CD4-positive, alpha-beta T cell (primary cell): ENCODE results near the gene HCFC1R1. TPM values are rescaled to one million over a fixed set of nuclear protein-coding genes. Genes with fewer than 3 reads are reported as not detected.
A peak's percentile ranks its signal among the peaks of the same experiment; 100 is the strongest.

ENCODE experiments used
- ATAC-seq: fragments of 200-7000 bp; cut with Tn5 transposase; one replicate; pipeline ENCODE4 v1.10.0; 2022; ENCODE audit warnings: mild to moderate bottlenecking; ENCODE audit not compliant: poor library complexity
- CTCF ChIA-PET: fragments of 350-600 bp; sonication (Branson Sonifier 250); formaldehyde crosslinking; loops from one replicate; lab custom pipeline; 2021; ENCODE audit warnings: antibody characterized with exemption, inconsistent platforms; lab: Charles Lee
- POLR2A ChIA-PET: fragments of 350-600 bp; sonication (Branson Sonifier 250); formaldehyde crosslinking; loops from one replicate; lab custom pipeline; 2021; ENCODE audit warnings: antibody characterized with exemption, inconsistent platforms; lab: Charles Lee
- DNase-seq, 14 experiments: peaks; one replicate each; pipeline ENCODE4 v3.0.0-alpha.2; 2013 to 2020; ENCODE audit warnings: mixed read lengths in 2 of 14
- H3K27ac ChIP-seq, 2 donors: one replicate each; pipeline versions ENCODE4 v1.5.1 to v1.7.0; 2013; ENCODE audit warnings: low read length in 2 of 2, low read depth in 1 of 2, mild to moderate bottlenecking in 1 of 2
- H3K27me3 ChIP-seq, 2 experiments: 1 replicate in 1 of 2; 2 replicates in 1 of 2; pipeline versions ENCODE4 v1.6.1 to v1.7.0; 2013; ENCODE audit warnings: low read length in 2 of 2, control low read depth in 1 of 2, mild to moderate bottlenecking in 1 of 2, moderate library complexity in 1 of 2; ENCODE audit not compliant: insufficient read depth in 2 of 2, control insufficient read depth in 1 of 2
- H3K36me3 ChIP-seq: one replicate; pipeline ENCODE4 v1.6.1; 2013; ENCODE audit warnings: low read length, control low read depth; ENCODE audit not compliant: insufficient read depth
- H3K4me1 ChIP-seq: one replicate; pipeline ENCODE4 v1.6.1; 2013; ENCODE audit warnings: low read length, control low read depth; ENCODE audit not compliant: insufficient read depth
- H3K4me3 ChIP-seq: one replicate; pipeline ENCODE4 v1.5.1; 2013; ENCODE audit warnings: mild to moderate bottlenecking, low read length, moderate library complexity
- H3K9me3 ChIP-seq, 2 experiments: 1 replicate in 1 of 2; 2 replicates in 1 of 2; pipeline versions ENCODE4 v1.6.1 to v1.7.0; 2013; ENCODE audit warnings: low read length in 2 of 2, mild to moderate bottlenecking in 2 of 2, control low read depth in 1 of 2, moderate library complexity in 1 of 2; ENCODE audit not compliant: control insufficient read depth in 1 of 2, insufficient read depth in 1 of 2
- H3K27ac Mint-ChIP-seq: one replicate; pipeline ENCODE4 v1.8.0; 2020; ENCODE audit warnings: mixed read lengths
- H3K27me3 Mint-ChIP-seq: one replicate; pipeline ENCODE4 v1.8.0; 2021; ENCODE audit warnings: mixed read lengths
- H3K36me3 Mint-ChIP-seq: one replicate; pipeline ENCODE4 v1.8.0; 2021; ENCODE audit warnings: low read depth, mixed read lengths
- H3K4me1 Mint-ChIP-seq: one replicate; pipeline ENCODE4 v1.8.0; 2021; ENCODE audit warnings: low read depth, mixed read lengths
- H3K4me3 Mint-ChIP-seq: one replicate; pipeline ENCODE4 v1.8.0; 2020; ENCODE audit warnings: mild to moderate bottlenecking, mixed read lengths
- H3K9me3 Mint-ChIP-seq: one replicate; pipeline ENCODE4 v1.8.0; 2020; ENCODE audit warnings: mixed read lengths
- CTCF ChIP-seq: fragments of 200-600 bp; IDR thresholded peaks from one replicate; pipeline ENCODE4 v1.8.0; 2022; ENCODE audit warnings: antibody characterized with exemption, mild to moderate bottlenecking
- intact Hi-C, 2 experiments: fragments of 100-400 bp; cut with DNase I in 1 of 2; cut with micrococcal nuclease in 1 of 2; formaldehyde crosslinking; loops; one replicate each; pipeline versions ENCODE4 v1.15.1 to v1.9.0; 2023 to 2025; cut with DNase I, micrococcal nuclease
- total RNA-seq, 174 experiments: library from RNA in 2 of 174; stranded (reverse) in 2 of 174; gene quantifications; one replicate each; pipeline ENCODE4 v1.2.3 and lab custom pipeline; 2021 to 2026

The HCFC1R1 gene
- total RNA-seq, 2 experiments from 2014 or later, result 8.9 to 11.0 TPM

GRCh38 chr16:3009568-3010390, 14.0 kb downstream of the HCFC1R1 start:
- CTCF ChIA-PET, result interaction anchor here (11.4 kb wide), 1 partner anchor 20 kb away, joined by 181 read pairs; no protein-coding TSS in a partner anchor
- H3K4me1 Mint-ChIP-seq, result peaks cover 27% of the 10 kb centered on the region
- intact Hi-C loops, result no loop called here
- TF ChIP-seq CTCF, result no peak
- no peak overlapping the region for H3K27ac Mint-ChIP-seq
- DNase-seq (no peak), ATAC-seq (no peak)
- Histone ChIP-seq H3K4me1 (peaks cover 49% of the 10 kb centered on the region), H3K27ac (no peak overlapping the region), H3K4me3 (no peak overlapping the region), H3K36me3 (no peaks in the 10 kb centered on the region), H3K9me3 (peaks cover 0 to 10% of the 10 kb centered on the region in 2 experiments), H3K27me3 (peaks cover 6 to 9% of the 10 kb centered on the region in 2 experiments)
- peaks cover 31% of the 10 kb centered on the region for H3K27me3 Mint-ChIP-seq
- H3K4me3 Mint-ChIP-seq, result no peak overlapping the region
- no peaks in the 10 kb centered on the region for H3K36me3 Mint-ChIP-seq
- no peaks in the 10 kb centered on the region for H3K9me3 Mint-ChIP-seq
- POLR2A ChIA-PET, result interaction anchor here (0.5 kb wide), 1 partner anchor 54 kb away, joined by 5 read pairs; no protein-coding TSS in a partner anchor

- peaks cover 51% of the 10 kb centered on the region for H3K4me1 ChIP-seq
- intact Hi-C loops, result no loop called here
- no peaks in the 10 kb centered on the region for H3K36me3 Mint-ChIP-seq
- DNase-seq, result no peak
- ChIA-PET POLR2A (interaction anchor here (1.2 to 1.4 kb wide), 2 partner anchors 12 to 14 kb away, joined by 8 read pairs; partner anchors contain the start of genes HCFC1R1 and TNFRSF12A), CTCF (interaction anchor here (11.4 kb wide), 1 partner anchor 21 kb away, joined by 181 read pairs; no protein-coding TSS in a partner anchor)
- H3K4me3 ChIP-seq, result peak overlapping the region; percentile 20
- H3K27me3 Mint-ChIP-seq, result peaks cover 30% of the 10 kb centered on the region
- no peak for ATAC-seq
- H3K27me3 ChIP-seq, result peaks cover 6 to 9% of the 10 kb centered on the region in 2 experiments
- no peak for TF ChIP-seq CTCF
- H3K4me3 Mint-ChIP-seq, result peak overlapping the region; percentile 71
- H3K36me3 ChIP-seq, result no peaks in the 10 kb centered on the region
- H3K27ac ChIP-seq, result no peak overlapping the region
- H3K9me3 ChIP-seq, result peaks cover 0 to 5% of the 10 kb centered on the region in 2 experiments
- H3K4me1 Mint-ChIP-seq, result peaks cover 32% of the 10 kb centered on the region
- H3K9me3 Mint-ChIP-seq, result no peaks in the 10 kb centered on the region
- no peak overlapping the region for H3K27ac Mint-ChIP-seq
These were observed 15.1 kb downstream of the HCFC1R1 start for GRCh38 chr16:3008690-3009037.

- DNase-seq (peak in 4 of 14 experiments; percentile 27 to 59 (median 45)), ATAC-seq (no peak)
- H3K27me3 ChIP-seq, result peaks cover 4 to 6% of the 10 kb centered on the region in 2 experiments
- ChIA-PET CTCF (interaction anchor here (1.7 to 11.4 kb wide), 2 partner anchors 13 to 22 kb away, joined by 5 to 181 read pairs; no protein-coding TSS in a partner anchor), POLR2A (interaction anchor here (1.1 to 1.4 kb wide), 4 partner anchors 13 to 140 kb away, joined by 4 to 8 read pairs (median 8); partner anchors contain the start of genes HCFC1R1 and TNFRSF12A)
- peaks cover 54% of the 10 kb centered on the region for H3K4me1 ChIP-seq
- no peaks in the 10 kb centered on the region for H3K36me3 ChIP-seq
- Mint-ChIP-seq H3K4me1 (peaks cover 33% of the 10 kb centered on the region), H3K27ac (no peak overlapping the region), H3K9me3 (no peaks in the 10 kb centered on the region), H3K36me3 (no peaks in the 10 kb centered on the region), H3K27me3 (peaks cover 31% of the 10 kb centered on the region), H3K4me3 (peak overlapping the region; percentile 71)
- H3K9me3 ChIP-seq, result peaks cover 0 to 5% of the 10 kb centered on the region in 2 experiments
- peak overlapping the region; percentile 20 for H3K4me3 ChIP-seq
- TF ChIP-seq CTCF, result no peak
- no peak overlapping the region for H3K27ac ChIP-seq
- intact Hi-C loops, result no loop called here
These were observed 15.6 kb downstream of the HCFC1R1 start for GRCh38 chr16:3007957-3008689.
